MM.1S (cell line): Measurements from ENCODE around the gene BPIFB2.

Experiments
- CTCF ChIP-seq: fragments of 300-600 bp; sonication (generic); IDR thresholded peaks from 2 replicates; pipeline ENCODE4 v1.5.1; 2016; ENCODE audit warnings: antibody characterized with exemption, low read length, mixed read lengths
- EZH2 ChIP-seq: fragments of 300-600 bp; sonication (generic); optimal IDR thresholded peaks from 2 replicates; pipeline ENCODE3; 2017; ENCODE audit warnings: low read depth, mild to moderate bottlenecking, antibody characterized with exemption, low read length, mixed read lengths

GRCh38 chr20:33042430-33042829, 34.9 kb downstream of the BPIFB2 start:
- TF ChIP-seq EZH2 (no peak), CTCF (no peak)
